Sigmoid colon (tissue), 4 donors: ENCODE data around the gene FN1.

Experiments
- CTCF ChIP-seq, 4 experiments: fragments of 450-650 bp in 3 of 4; fragments of 200-600 bp in 1 of 4; IDR thresholded peaks; one replicate each; pipeline ENCODE4 v1.5.1; 2016 to 2019; ENCODE audit warnings: antibody characterized with exemption in 4 of 4, mild to moderate bottlenecking in 3 of 4, moderate library complexity in 2 of 4
- EP300 ChIP-seq, 4 donors: sonication (generic); formaldehyde crosslinking; IDR thresholded peaks; one replicate each; pipeline ENCODE4 v1.6.1; 2017; ENCODE audit warnings: antibody characterized with exemption in 4 of 4
- POLR2A ChIP-seq, 2 donors: fragments of 450-650 bp; IDR thresholded peaks; one replicate each; pipeline ENCODE4 v1.6.1; 2016; ENCODE audit warnings: antibody characterized with exemption in 2 of 2, mild to moderate bottlenecking in 2 of 2, moderate library complexity in 2 of 2
- POLR2AphosphoS5 ChIP-seq, 4 donors: sonication (generic); formaldehyde crosslinking; IDR thresholded peaks; one replicate each; pipeline ENCODE4 v1.6.1; 2017; ENCODE audit warnings: antibody characterized with exemption in 4 of 4

- TF ChIP-seq CTCF (IDR thresholded peaks at IDR 0.05) (peak; percentile 30 to 73 (median 66)), POLR2AphosphoS5 (IDR thresholded peaks at IDR 0.05) (no peak), EP300 (IDR thresholded peaks at IDR 0.05) (no peak), POLR2A (IDR thresholded peaks at IDR 0.05) (no peak)
These were observed 18.8 kb upstream of the FN1 start for GRCh38 chr2:215454519-215455246.
